SK-N-SH (cell line): ENCODE data around the gene QSOX1. TPM values are rescaled to one million over a fixed set of nuclear protein-coding genes. Genes with fewer than 3 reads are reported as not detected.

Source experiments
- CTCF ChIA-PET: fragments of 300-600, 350-600 bp; formaldehyde crosslinking; extraction: SDS; loops from one replicate; lab custom pipeline; 2021; lab: Yijun Ruan, JAX
- POLR2A ChIA-PET: fragments of 350-600 bp; sonication (Branson Sonifier 250); formaldehyde crosslinking; extraction: SDS; loops from one replicate; lab custom pipeline; 2020; ENCODE audit warnings: antibody characterized with exemption, inconsistent platforms; lab: Yijun Ruan, JAX
- DNase-seq: peaks from one replicate; pipeline ENCODE4 v3.0.0; 2012
- H2AFZ ChIP-seq: fragments of 200-600 bp; sonication (generic); 2 replicates; pipeline ENCODE4 v1.8.1; 2016; ENCODE audit warnings: antibody characterized with exemption, mild to moderate bottlenecking, low read depth
- H3F3A ChIP-seq: fragments of 200-600 bp; sonication (generic); replicated peaks from 2 replicates; pipeline ENCODE3; 2016; ENCODE audit warnings: antibody characterized with exemption, mild to moderate bottlenecking; ENCODE audit not compliant: insufficient read depth
- H3K27ac ChIP-seq, 2 experiments: fragments of 200-500 bp in 1 of 2; fragments of 200-600 bp in 1 of 2; sonication (Bioruptor generic) in 1 of 2; sonication (generic), shearing (Covaris generic) in 1 of 2; 2 replicates each; pipeline versions ENCODE4 v1.5.1 to v1.6.1; 2014 to 2016; ENCODE audit warnings: low read depth in 2 of 2, inconsistent platforms in 1 of 2, low read length in 1 of 2, mild to moderate bottlenecking in 1 of 2, mixed read lengths in 1 of 2
- H3K27me3 ChIP-seq: fragments of 200-600 bp; sonication (generic), shearing (Covaris generic); 2 replicates; pipeline ENCODE4 v1.6.1; 2016; ENCODE audit warnings: mixed run types; ENCODE audit not compliant: insufficient read depth
- H3K36me3 ChIP-seq, 2 experiments: fragments of 200-500 bp in 1 of 2; fragments of 200-600 bp in 1 of 2; sonication (Bioruptor generic) in 1 of 2; sonication (generic) in 1 of 2; replicated peaks in 1 of 2; 2 replicates each; pipeline versions ENCODE3 to v1.5.1; 2014 to 2016; ENCODE audit warnings: low read length in 1 of 2, mild to moderate bottlenecking in 1 of 2; ENCODE audit not compliant: insufficient read depth in 2 of 2, control insufficient read depth in 1 of 2
- H3K4me1 ChIP-seq, 2 experiments: fragments of 200-500 bp in 1 of 2; fragments of 200-600 bp in 1 of 2; sonication (Bioruptor generic) in 1 of 2; sonication (generic), shearing (Covaris generic) in 1 of 2; 2 replicates each; pipeline versions ENCODE4 v1.5.1 to v1.6.1; 2014 to 2016; ENCODE audit warnings: low read depth in 1 of 2, low read length in 1 of 2, mixed run types in 1 of 2; ENCODE audit not compliant: insufficient read depth in 2 of 2, control insufficient read depth in 1 of 2
- H3K4me2 ChIP-seq: fragments of 200-600 bp; sonication (generic), shearing (Covaris generic); 2 replicates; pipeline ENCODE4 v1.6.1; 2017; ENCODE audit warnings: mixed run types
- H3K4me3 ChIP-seq, 2 experiments: fragments of 200-500 bp in 1 of 2; fragments of 200-600 bp in 1 of 2; sonication (Bioruptor generic) in 1 of 2; sonication (generic), shearing (Covaris generic) in 1 of 2; 2 replicates each; pipeline versions ENCODE4 v1.5.1 to v1.8.1; 2014 to 2016; ENCODE audit warnings: low read depth in 2 of 2, inconsistent platforms in 1 of 2, low read length in 1 of 2, mild to moderate bottlenecking in 1 of 2, mixed read lengths in 1 of 2, moderate library complexity in 1 of 2
- H3K79me2 ChIP-seq: fragments of 200-600 bp; sonication (generic); 2 replicates; pipeline ENCODE4 v1.8.1; 2017; ENCODE audit warnings: mild to moderate bottlenecking; ENCODE audit not compliant: insufficient read depth
- H3K9ac ChIP-seq: fragments of 200-600 bp; sonication (generic); 2 replicates; pipeline ENCODE4 v1.6.1; 2017; ENCODE audit warnings: mixed run types
- H3K9me2 ChIP-seq: fragments of 200-600 bp; sonication (generic); 2 replicates; pipeline ENCODE4 v1.6.1; 2017; ENCODE audit warnings: mixed run types
- H3K9me3 ChIP-seq: fragments of 200-600 bp; sonication (generic); 2 replicates; pipeline ENCODE4 v1.6.1; 2017; ENCODE audit warnings: mixed run types, mild to moderate bottlenecking, moderate library complexity
- H4K20me1 ChIP-seq: fragments of 200-600 bp; sonication (generic); 2 replicates; pipeline ENCODE4 v1.6.1; 2017; ENCODE audit warnings: mild to moderate bottlenecking, mixed run types; ENCODE audit not compliant: insufficient read depth
- EZH2phosphoT487 ChIP-seq: fragments of 200-600 bp; sonication (generic); IDR thresholded peaks from 2 replicates; pipeline ENCODE4 v1.6.1; 2017; ENCODE audit warnings: low read depth, mixed run types, mild to moderate bottlenecking, antibody characterized with exemption, moderate library complexity, borderline replicate concordance
- FOXJ3 ChIP-seq: sonication (generic); formaldehyde crosslinking; IDR thresholded peaks from 2 replicates; pipeline ENCODE4 v1.5.1; 2020; ENCODE audit warnings: mild to moderate bottlenecking, missing genetic modification reagents
- FOXM1 ChIP-seq: IDR thresholded peaks from 2 replicates; pipeline ENCODE4 v1.4.0; 2012; ENCODE audit warnings: low read depth, mild to moderate bottlenecking
- GABPA ChIP-seq: IDR thresholded peaks from 2 replicates; pipeline ENCODE4 v1.4.0; 2012; ENCODE audit warnings: low read depth, mild to moderate bottlenecking
- GATA2 ChIP-seq: sonication (generic); formaldehyde crosslinking; IDR thresholded peaks from 2 replicates; pipeline ENCODE4 v1.5.0; 2020; ENCODE audit warnings: mild to moderate bottlenecking, missing genetic modification reagents
- MEF2A ChIP-seq: IDR thresholded peaks from 2 replicates; pipeline ENCODE4 v1.4.0; 2012; ENCODE audit warnings: low read depth, borderline replicate concordance
- NFIC ChIP-seq: IDR thresholded peaks from 2 replicates; pipeline ENCODE4 v1.4.0; 2012; ENCODE audit warnings: borderline replicate concordance
- POLR2AphosphoS5 ChIP-seq: IDR thresholded peaks from 2 replicates; pipeline ENCODE4 v1.6.1; 2012; ENCODE audit warnings: low read depth, low read length
- RFX5 ChIP-seq: IDR thresholded peaks from 2 replicates; pipeline ENCODE4 v1.6.1; 2012; ENCODE audit warnings: mild to moderate bottlenecking, improper control_type of control experiment, low read length
- RXRA ChIP-seq: IDR thresholded peaks from 2 replicates; pipeline ENCODE4 v1.4.0; 2012; ENCODE audit warnings: low read depth, mild to moderate bottlenecking, borderline replicate concordance
- SMC3 ChIP-seq: IDR thresholded peaks from 2 replicates; pipeline ENCODE4 v1.6.1; 2012; ENCODE audit warnings: low read depth, low read length, improper control_type of control experiment
- TAF1 ChIP-seq: IDR thresholded peaks from 2 replicates; pipeline ENCODE4 v1.6.1; 2012; ENCODE audit warnings: low read depth, mild to moderate bottlenecking, low read length, moderate library complexity, borderline replicate concordance
- TCF12 ChIP-seq: IDR thresholded peaks from 2 replicates; pipeline ENCODE4 v1.4.0; 2012
- TEAD4 ChIP-seq: IDR thresholded peaks from 2 replicates; pipeline ENCODE4 v1.4.0; 2012; ENCODE audit warnings: mild to moderate bottlenecking, borderline replicate concordance; ENCODE audit not compliant: insufficient read depth
- YY1 ChIP-seq: IDR thresholded peaks from 2 replicates; pipeline ENCODE4 v1.4.0; 2012; ENCODE audit warnings: low read depth, mild to moderate bottlenecking
- WGBS: methylation state at CpG from one replicate; pipeline ENCODE4 v1.1.6; 2017; ENCODE audit warnings: low lambda C conversion rate; 5-methylcytosine and 5-hydroxymethylcytosine counted together
- polyA plus RNA-seq, 3 experiments: library from polyadenylated mRNA; depleted of rRNA; stranded (reverse); fragments of >200 nt; gene quantifications; 2 replicates each; pipeline ENCODE4 v1.2.3, GENCODE V29; 2012
- TF ChIP-seq, protein P1 (sequence below): IDR thresholded peaks from 2 replicates; pipeline ENCODE4 v1.4.0; 2012; ENCODE audit warnings: low read depth, borderline replicate concordance
- TF ChIP-seq, protein P2 (sequence below): IDR thresholded peaks from 2 replicates; pipeline ENCODE4; 2012
- TF ChIP-seq, protein P3 (sequence below): IDR thresholded peaks from 2 replicates; pipeline ENCODE4 v1.4.0; 2012; ENCODE audit warnings: low read depth, borderline replicate concordance
- TF ChIP-seq, protein P4 (sequence below): IDR thresholded peaks from 2 replicates; pipeline ENCODE4 v1.4.0; 2012; ENCODE audit warnings: low read depth

QSOX1 gene
- polyA plus RNA-seq, 1 of the 3 experiments (the other 2 are of a cell fraction), result 359 TPM

DNA sequence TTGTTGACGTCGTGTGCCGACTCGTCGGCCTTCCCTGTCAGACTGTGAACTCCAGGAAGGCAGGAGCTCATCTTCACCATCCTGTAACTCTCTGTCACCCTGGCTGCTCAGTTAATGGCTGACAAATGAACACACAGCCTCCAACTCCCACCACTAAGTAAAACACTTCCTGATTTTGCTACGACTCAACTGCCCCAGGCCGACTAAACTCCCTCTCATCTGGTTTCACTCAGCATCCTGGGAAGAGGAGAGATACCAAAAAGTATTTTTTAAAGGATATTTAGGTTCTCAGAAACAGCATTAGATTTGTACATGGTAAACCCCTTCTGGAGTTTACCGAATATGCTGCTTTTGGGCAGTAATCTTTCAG, 57.2 kb downstream of the QSOX1 start:
- Histone ChIP-seq H3K36me3 (no peaks in the 10 kb centered on the region), H3K4me3 (no peak overlapping the region), H4K20me1 (no peaks in the 10 kb centered on the region), H3K27ac (no peak overlapping the region), H3F3A (no peaks in the 10 kb centered on the region), H3K79me2 (no peaks in the 10 kb centered on the region), H3K9ac (no peak overlapping the region), H3K9me2 (no peaks in the 10 kb centered on the region), H2AFZ (no peak overlapping the region), H3K27me3 (no peaks in the 10 kb centered on the region), H3K4me2 (no peak overlapping the region), H3K4me1 (peaks cover 0 to 3% of the 10 kb centered on the region in 2 experiments; a peak in 1 of 4 replicates), H3K9me3 (no peaks in the 10 kb centered on the region)
- POLR2A ChIA-PET, result no interaction called here
- CTCF ChIA-PET, result no interaction called here
- WGBS, result 72% methylated on average over 8 of the region's 8 CpGs
- TF ChIP-seq TEAD4 (no peak), POLR2AphosphoS5 (no peak), NFIC (no peak), TAF1 (no peak), MEF2A (no peak), GATA2 (no peak), RXRA (no peak), YY1 (no peak), FOXJ3 (no peak), FOXM1 (no peak), GABPA (no peak), TCF12 (no peak), RFX5 (no peak), SMC3 (no peak), EZH2phosphoT487 (no peak)
- TF ChIP-seq, protein P1, sequence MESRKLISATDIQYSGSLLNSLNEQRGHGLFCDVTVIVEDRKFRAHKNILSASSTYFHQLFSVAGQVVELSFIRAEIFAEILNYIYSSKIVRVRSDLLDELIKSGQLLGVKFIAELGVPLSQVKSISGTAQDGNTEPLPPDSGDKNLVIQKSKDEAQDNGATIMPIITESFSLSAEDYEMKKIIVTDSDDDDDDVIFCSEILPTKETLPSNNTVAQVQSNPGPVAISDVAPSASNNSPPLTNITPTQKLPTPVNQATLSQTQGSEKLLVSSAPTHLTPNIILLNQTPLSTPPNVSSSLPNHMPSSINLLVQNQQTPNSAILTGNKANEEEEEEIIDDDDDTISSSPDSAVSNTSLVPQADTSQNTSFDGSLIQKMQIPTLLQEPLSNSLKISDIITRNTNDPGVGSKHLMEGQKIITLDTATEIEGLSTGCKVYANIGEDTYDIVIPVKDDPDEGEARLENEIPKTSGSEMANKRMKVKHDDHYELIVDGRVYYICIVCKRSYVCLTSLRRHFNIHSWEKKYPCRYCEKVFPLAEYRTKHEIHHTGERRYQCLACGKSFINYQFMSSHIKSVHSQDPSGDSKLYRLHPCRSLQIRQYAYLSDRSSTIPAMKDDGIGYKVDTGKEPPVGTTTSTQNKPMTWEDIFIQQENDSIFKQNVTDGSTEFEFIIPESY, result no peak
- TF ChIP-seq, protein P2, sequence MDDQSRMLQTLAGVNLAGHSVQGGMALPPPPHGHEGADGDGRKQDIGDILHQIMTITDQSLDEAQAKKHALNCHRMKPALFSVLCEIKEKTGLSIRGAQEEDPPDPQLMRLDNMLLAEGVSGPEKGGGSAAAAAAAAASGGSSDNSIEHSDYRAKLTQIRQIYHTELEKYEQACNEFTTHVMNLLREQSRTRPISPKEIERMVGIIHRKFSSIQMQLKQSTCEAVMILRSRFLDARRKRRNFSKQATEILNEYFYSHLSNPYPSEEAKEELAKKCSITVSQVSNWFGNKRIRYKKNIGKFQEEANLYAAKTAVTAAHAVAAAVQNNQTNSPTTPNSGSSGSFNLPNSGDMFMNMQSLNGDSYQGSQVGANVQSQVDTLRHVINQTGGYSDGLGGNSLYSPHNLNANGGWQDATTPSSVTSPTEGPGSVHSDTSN, result no peak
- TF ChIP-seq, protein P3, sequence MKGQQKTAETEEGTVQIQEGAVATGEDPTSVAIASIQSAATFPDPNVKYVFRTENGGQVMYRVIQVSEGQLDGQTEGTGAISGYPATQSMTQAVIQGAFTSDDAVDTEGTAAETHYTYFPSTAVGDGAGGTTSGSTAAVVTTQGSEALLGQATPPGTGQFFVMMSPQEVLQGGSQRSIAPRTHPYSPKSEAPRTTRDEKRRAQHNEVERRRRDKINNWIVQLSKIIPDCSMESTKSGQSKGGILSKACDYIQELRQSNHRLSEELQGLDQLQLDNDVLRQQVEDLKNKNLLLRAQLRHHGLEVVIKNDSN, result no peak
- TF ChIP-seq, protein P4, sequence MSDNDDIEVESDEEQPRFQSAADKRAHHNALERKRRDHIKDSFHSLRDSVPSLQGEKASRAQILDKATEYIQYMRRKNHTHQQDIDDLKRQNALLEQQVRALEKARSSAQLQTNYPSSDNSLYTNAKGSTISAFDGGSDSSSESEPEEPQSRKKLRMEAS, result no peak
- no peak for DNase-seq
